Muscle layer of duodenum (tissue), 2 donors: ENCODE data around the gene CD27.
A peak's percentile ranks its signal among the peaks of the same experiment; 100 is the strongest.
"Not testable (repeated sequence)": the region's sequence is repeated elsewhere in the genome, so short reads cannot be mapped to it uniquely, and the experiment has no call there.

Experiments used
- H3K27ac ChIP-seq: one replicate; pipeline ENCODE4 v1.7.0; 2013; ENCODE audit warnings: mild to moderate bottlenecking, low read length
- H3K27me3 ChIP-seq: one replicate; pipeline ENCODE4 v1.7.0; 2013; ENCODE audit warnings: low read depth, mild to moderate bottlenecking, control low read depth, low read length
- H3K36me3 ChIP-seq, 2 donors: one replicate each; pipeline ENCODE4 v1.7.0; 2013; ENCODE audit warnings: low read length in 2 of 2, control low read depth in 1 of 2, mild to moderate bottlenecking in 1 of 2; ENCODE audit not compliant: insufficient read depth in 2 of 2, control insufficient read depth in 1 of 2
- H3K4me1 ChIP-seq, 2 donors: one replicate each; pipeline ENCODE4 v1.7.0; 2013; ENCODE audit warnings: low read length in 2 of 2, mild to moderate bottlenecking in 2 of 2, control low read depth in 1 of 2, moderate library complexity in 1 of 2; ENCODE audit not compliant: insufficient read depth in 2 of 2, control insufficient read depth in 1 of 2
- H3K4me3 ChIP-seq, 2 donors: one replicate each; pipeline ENCODE4 v1.7.0; 2013; ENCODE audit warnings: low read length in 2 of 2, low read depth in 1 of 2, mild to moderate bottlenecking in 1 of 2
- H3K9me3 ChIP-seq, 2 donors: one replicate each; pipeline ENCODE4 v1.7.0; 2013; ENCODE audit warnings: low read length in 2 of 2, control low read depth in 1 of 2, mild to moderate bottlenecking in 1 of 2; ENCODE audit not compliant: control insufficient read depth in 1 of 2
- donor health status: healthy.

The CD27 gene

GRCh38 chr12:6465467-6466183, 20.9 kb downstream of the CD27 start:
- Histone ChIP-seq H3K27me3 (no peaks in the 10 kb centered on the region), H3K9me3 (no peaks in the 10 kb centered on the region), H3K27ac (no peak overlapping the region), H3K4me1 (peaks cover 10 to 35% of the 10 kb centered on the region in 2 donors), H3K36me3 (peaks cover 41 to 51% of the 10 kb centered on the region in 2 donors), H3K4me3 (no peak overlapping the region)

DNA sequence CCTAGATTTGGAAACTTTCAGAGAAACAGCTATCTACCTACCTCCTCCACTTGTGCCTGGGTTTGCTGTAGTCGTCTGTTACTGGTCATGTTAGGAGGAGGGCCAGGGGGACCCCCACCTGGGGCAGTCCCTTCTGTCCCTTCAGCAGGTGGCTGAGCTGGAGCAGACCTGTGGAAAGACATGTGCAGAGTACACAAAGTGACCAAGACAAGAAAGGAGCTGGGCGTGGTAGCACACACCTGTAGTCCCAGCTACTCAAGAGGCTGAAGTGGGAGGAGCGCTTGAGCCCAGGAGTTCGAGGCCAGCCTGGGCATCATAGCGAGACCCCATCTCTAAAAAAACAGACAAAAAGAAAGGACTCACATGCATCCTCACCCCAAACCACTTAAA, 21.4 kb downstream of the CD27 start:
- peaks cover 10 to 35% of the 10 kb centered on the region in 2 donors for H3K4me1 ChIP-seq
- H3K27me3 ChIP-seq, result no peaks in the 10 kb centered on the region
- H3K4me3 ChIP-seq, result no peak overlapping the region
- H3K36me3 ChIP-seq, result peaks cover 37 to 45% of the 10 kb centered on the region in 2 donors
- no peak overlapping the region for H3K27ac ChIP-seq
- no peaks in the 10 kb centered on the region for H3K9me3 ChIP-seq

DNA sequence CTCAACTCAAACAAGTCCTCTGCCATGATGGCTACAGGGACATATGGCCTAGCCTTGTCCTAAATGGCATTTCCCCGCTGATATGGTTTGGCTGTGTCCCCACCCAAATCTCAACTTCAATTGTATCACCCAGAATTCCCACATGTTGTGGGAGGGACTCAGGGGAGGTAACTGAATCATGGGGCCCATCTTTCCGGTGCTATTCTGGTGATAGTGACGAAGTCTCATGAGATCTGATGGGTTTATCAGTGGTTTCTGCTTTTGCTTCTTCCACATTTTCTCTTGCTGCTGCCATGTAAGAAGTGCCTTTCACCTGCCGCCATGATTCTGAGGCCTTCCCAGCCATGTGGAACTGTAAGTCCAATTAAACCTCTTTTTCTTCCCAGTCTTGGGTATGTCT, 22.0 kb downstream of the CD27 start:
- H3K27me3 ChIP-seq, H3K27ac ChIP-seq, H3K4me3 ChIP-seq, H3K9me3 ChIP-seq: not testable (repeated sequence)
- Histone ChIP-seq H3K4me1 (peaks cover 10 to 33% of the 10 kb centered on the region in 2 donors), H3K36me3 (peaks cover 32 to 39% of the 10 kb centered on the region in 2 donors)

GRCh38 chr12:6467571-6468282, 23.0 kb downstream of the CD27 start:
- Histone ChIP-seq H3K36me3 (peaks cover 23 to 30% of the 10 kb centered on the region in 2 donors), H3K4me1 (peaks cover 10 to 26% of the 10 kb centered on the region in 2 donors)
- H3K27ac ChIP-seq, result not testable (repeated sequence)

GRCh38 chr12:6468283-6468575, 23.5 kb downstream of the CD27 start:
- H3K4me3 ChIP-seq, result no peak overlapping the region
- no peaks in the 10 kb centered on the region for H3K27me3 ChIP-seq
- no peak overlapping the region for H3K27ac ChIP-seq
- peaks cover 10 to 26% of the 10 kb centered on the region in 2 donors for H3K4me1 ChIP-seq
- H3K36me3 ChIP-seq, result peaks cover 18 to 25% of the 10 kb centered on the region in 2 donors
- no peaks in the 10 kb centered on the region for H3K9me3 ChIP-seq

More at GRCh38 chr12:6467571-6468282, 23.0 kb downstream of the CD27 start:
- not testable (repeated sequence) for H3K4me3 ChIP-seq, H3K9me3 ChIP-seq, H3K27me3 ChIP-seq

- peaks cover 10 to 16% of the 10 kb centered on the region in 2 donors for H3K36me3 ChIP-seq
- H3K9me3 ChIP-seq, result no peaks in the 10 kb centered on the region
- H3K4me3 ChIP-seq, result peak overlapping the region; percentile 78 to 84
- no peaks in the 10 kb centered on the region for H3K27me3 ChIP-seq
- H3K4me1 ChIP-seq, result peaks cover 10 to 26% of the 10 kb centered on the region in 2 donors
- H3K27ac ChIP-seq, result peak overlapping the region; percentile 81
These were observed 24.3 kb downstream of the CD27 start for GRCh38 chr12:6469092-6469491.

DNA sequence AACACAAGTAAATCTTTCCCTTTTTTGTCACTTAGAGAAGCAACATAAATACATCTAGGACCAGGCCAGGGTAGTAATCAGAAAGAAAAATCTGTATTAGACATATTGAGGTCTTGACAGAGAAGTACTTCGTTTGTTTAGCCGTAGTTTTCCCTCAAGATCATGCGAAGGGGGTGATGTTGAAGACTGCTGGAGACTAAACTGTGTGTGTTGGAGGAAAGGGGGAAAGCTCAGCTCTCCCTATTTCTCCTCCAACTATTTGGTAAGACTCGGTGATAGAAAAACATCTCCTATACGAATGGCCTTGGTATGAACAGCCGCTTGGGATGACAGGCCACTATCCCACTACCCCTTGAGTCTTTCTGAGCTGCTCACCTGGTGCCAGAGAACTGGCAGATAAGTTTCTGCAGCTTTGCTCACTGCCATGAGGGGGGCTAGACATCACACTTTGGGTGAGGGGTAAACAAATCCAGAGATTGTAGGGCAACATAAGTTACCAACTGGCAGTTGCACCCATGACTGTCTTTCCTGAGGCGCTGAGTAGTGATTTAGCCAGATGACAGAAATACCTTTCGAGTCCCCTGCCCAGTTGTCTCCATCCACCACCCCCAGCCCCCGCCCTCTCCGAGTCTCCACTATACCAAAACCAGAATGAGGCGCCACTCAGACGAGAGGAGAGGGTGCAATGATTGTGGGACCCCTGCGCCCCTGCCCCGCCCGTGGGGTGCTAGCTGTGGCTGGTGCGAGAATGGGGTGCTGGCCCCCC, 25.0 kb downstream of the CD27 start:
- Histone ChIP-seq H3K36me3 (peaks cover 3 to 9% of the 10 kb centered on the region in 2 donors), H3K9me3 (no peaks in the 10 kb centered on the region), H3K4me3 (peak overlapping the region; percentile 78 to 84), H3K27me3 (no peaks in the 10 kb centered on the region), H3K4me1 (peaks cover 10 to 26% of the 10 kb centered on the region in 2 donors), H3K27ac (peak overlapping the region; percentile 81)

DNA sequence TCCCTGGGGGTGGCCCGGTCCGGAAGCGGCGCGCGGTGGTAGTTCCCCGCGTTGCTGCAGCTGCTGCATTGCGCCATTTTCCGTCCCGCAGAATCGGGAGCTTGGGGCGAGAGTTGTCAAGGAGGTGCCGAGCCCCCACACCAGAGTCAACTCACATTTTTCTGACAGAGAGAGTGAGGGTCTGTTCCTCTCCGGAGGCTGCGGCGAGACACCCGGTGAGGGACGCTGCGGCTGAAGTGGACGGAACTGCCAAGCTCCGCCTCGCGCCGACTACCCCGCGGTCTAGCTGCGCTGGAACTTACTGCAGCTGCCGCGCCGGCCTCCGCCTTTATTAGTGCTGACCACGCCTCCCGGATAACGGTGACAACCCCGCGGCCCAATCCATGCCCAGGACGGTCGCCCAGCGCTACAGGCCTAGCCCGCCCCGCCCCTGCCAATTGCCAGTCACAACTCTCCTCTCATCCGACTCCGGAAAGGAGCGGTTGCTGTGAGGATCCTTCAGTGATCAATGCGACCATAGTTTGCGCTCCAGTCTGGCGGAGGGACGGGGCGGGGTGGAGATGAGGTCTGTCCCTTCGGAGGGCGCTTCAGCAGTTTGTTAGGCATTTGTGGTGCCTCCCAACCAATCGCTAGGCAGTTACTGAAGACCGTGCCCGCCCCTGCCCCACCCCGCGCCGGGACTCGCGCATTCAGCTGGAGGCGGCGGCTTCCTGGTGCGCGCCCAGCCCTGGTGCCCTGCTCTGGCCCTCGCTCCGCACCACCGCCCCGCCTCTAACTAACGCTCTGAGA, 25.8 kb downstream of the CD27 start, which contains the start of gene VAMP1:
VAMP1 (minus strand) TSS at position 303 of the 789 bp plus-strand sequence; CDS start at position 157, 146 bp downstream.
- peaks cover 0 to 7% of the 10 kb centered on the region in 2 donors for H3K36me3 ChIP-seq
- no peaks in the 10 kb centered on the region for H3K9me3 ChIP-seq
- peak within 1 kb of the TSS; percentile 78 to 84 for H3K4me3 ChIP-seq
- peaks cover 10 to 26% of the 10 kb centered on the region in 2 donors for H3K4me1 ChIP-seq
- no peaks in the 10 kb centered on the region for H3K27me3 ChIP-seq
- peak within 1 kb of the TSS; percentile 81 for H3K27ac ChIP-seq

DNA sequence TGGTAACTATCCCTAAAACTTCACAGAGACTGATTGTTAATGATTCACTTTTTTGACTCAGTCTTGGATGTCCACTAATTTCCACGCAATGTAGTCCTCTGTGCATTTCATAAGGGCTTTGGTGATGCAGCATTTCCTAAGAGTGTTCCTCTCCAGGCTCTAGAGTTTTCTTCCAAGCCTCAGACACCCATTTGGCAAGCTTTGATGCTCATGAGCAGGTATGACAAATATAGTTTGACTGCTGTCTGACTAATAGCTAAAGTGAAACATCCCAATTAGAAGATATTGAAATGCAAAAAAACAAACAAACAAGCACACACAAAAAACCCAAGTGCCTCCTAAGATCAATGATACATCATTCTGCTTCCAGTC, 27.2 kb downstream of the CD27 start:
- no peak overlapping the region for H3K27ac ChIP-seq
- H3K9me3 ChIP-seq, result no peaks in the 10 kb centered on the region
- no peaks in the 10 kb centered on the region for H3K27me3 ChIP-seq
- H3K4me3 ChIP-seq, result no peak overlapping the region
- peaks cover 10 to 26% of the 10 kb centered on the region in 2 donors for H3K4me1 ChIP-seq
- no peaks in the 10 kb centered on the region for H3K36me3 ChIP-seq

DNA sequence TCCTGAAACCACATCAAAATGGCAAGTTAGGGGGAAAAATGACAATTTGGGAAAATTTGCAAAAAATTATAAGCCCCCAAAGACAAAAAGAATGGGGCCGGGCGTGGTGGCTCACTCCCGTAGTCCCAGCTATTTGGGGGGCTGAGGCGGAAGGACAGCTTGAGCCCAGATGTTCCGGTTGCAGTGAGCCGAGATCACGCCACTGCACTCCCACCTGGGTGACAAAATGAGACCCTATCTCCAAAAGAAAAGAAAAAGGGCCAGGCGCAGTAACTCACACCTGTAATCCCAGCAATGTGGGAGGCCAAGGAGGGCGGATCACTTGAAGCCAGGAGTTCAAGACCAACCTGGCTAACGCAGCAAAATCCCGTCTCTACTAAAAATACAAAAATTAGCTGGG, 27.7 kb downstream of the CD27 start:
- Histone ChIP-seq H3K27ac (no peak overlapping the region), H3K36me3 (no peaks in the 10 kb centered on the region), H3K9me3 (no peaks in the 10 kb centered on the region), H3K27me3 (no peaks in the 10 kb centered on the region), H3K4me3 (no peak overlapping the region), H3K4me1 (peaks cover 10 to 26% of the 10 kb centered on the region in 2 donors)
